Spleen (tissue), 7 donors: ENCODE measurements around the gene EZH2.

Experiments used
- CTCF ChIP-seq, 11 experiments: fragments of 200-600 bp in 7 of 11; fragments of 450-650 bp in 4 of 11; sonication (generic) in 4 of 11; IDR thresholded peaks in 8 of 11; conservative IDR thresholded peaks in 3 of 11; 1 replicate in 7 of 11; 2 replicates in 4 of 11; pipeline versions ENCODE4 v1.4.0 to v1.8.0; 2016 to 2021; ENCODE audit warnings: antibody characterized with exemption in 11 of 11, inconsistent platforms in 4 of 11, mild to moderate bottlenecking in 1 of 11
- POLR2A ChIP-seq, 3 donors: fragments of 450-650 bp; IDR thresholded peaks; one replicate each; pipeline ENCODE4 v1.5.1; 2017; ENCODE audit warnings: antibody characterized with exemption in 3 of 3, mild to moderate bottlenecking in 1 of 3
- POLR2AphosphoS5 ChIP-seq, 3 donors: sonication (generic); formaldehyde crosslinking; IDR thresholded peaks; one replicate each; pipeline ENCODE4 v1.5.1; 2017; ENCODE audit warnings: antibody characterized with exemption in 3 of 3
- donor health status: DM: no; HTN: no; CAD: no; lungs with moderate emphysema.
- donor health status: DM: no; HTN: no; CAD: no.
- donor health status: DM: no; HTN: no; CAD: no.

GRCh38 chr7:148921189-148921588, 37.1 kb upstream of the EZH2 start:
- TF ChIP-seq CTCF (IDR thresholded peaks at IDR 0.05 in 8 of 11, conservative IDR thresholded peaks at IDR 0.05 in 3 of 11) (no peak), POLR2A (IDR thresholded peaks at IDR 0.05) (no peak), POLR2AphosphoS5 (IDR thresholded peaks at IDR 0.05) (no peak)
